IPS-18a (cell line): ENCODE measurements around the gene PTPRN2.
"Not testable (repeated sequence)": the region's sequence is repeated elsewhere in the genome, so short reads cannot be mapped to it uniquely, and the experiment has no call there.

Source experiments
- H3K27ac ChIP-seq: one replicate; pipeline ENCODE4 v1.5.1; 2013; ENCODE audit warnings: low read length
- H3K27me3 ChIP-seq: one replicate; pipeline ENCODE4 v1.6.1; 2013; ENCODE audit warnings: mild to moderate bottlenecking, low read length; ENCODE audit not compliant: control insufficient read depth, insufficient read depth
- H3K36me3 ChIP-seq: one replicate; pipeline ENCODE4 v1.6.1; 2013; ENCODE audit warnings: low read depth, low read length; ENCODE audit not compliant: control insufficient read depth
- H3K4me1 ChIP-seq: one replicate; pipeline ENCODE4 v1.6.1; 2013; ENCODE audit warnings: low read depth, low read length; ENCODE audit not compliant: control insufficient read depth
- H3K4me3 ChIP-seq: one replicate; pipeline ENCODE4 v1.5.1; 2013; ENCODE audit warnings: low read length
- H3K9ac ChIP-seq: one replicate; pipeline ENCODE4 v1.6.1; 2013; ENCODE audit warnings: mild to moderate bottlenecking, low read length, moderate library complexity
- H3K9me3 ChIP-seq: one replicate; pipeline ENCODE4 v1.6.1; 2013; ENCODE audit warnings: low read depth, low read length; ENCODE audit not compliant: control insufficient read depth

The PTPRN2 gene

GRCh38 chr7:157513682-157514081 lies 1073.9 kb downstream of the PTPRN2 start:
- Histone ChIP-seq H3K36me3 (no peaks in the 10 kb centered on the region), H3K9ac (no peak overlapping the region), H3K9me3 (no peaks in the 10 kb centered on the region), H3K27me3 (peaks cover 5% of the 10 kb centered on the region), H3K4me3 (no peak overlapping the region), H3K27ac (no peak overlapping the region), H3K4me1 (no peaks in the 10 kb centered on the region)

- Histone ChIP-seq H3K27ac (no peak overlapping the region), H3K9me3 (no peaks in the 10 kb centered on the region), H3K9ac (no peak overlapping the region), H3K4me3 (no peak overlapping the region), H3K36me3 (no peaks in the 10 kb centered on the region), H3K27me3 (peaks cover 9% of the 10 kb centered on the region), H3K4me1 (no peaks in the 10 kb centered on the region)
Observed at GRCh38 chr7:157513162-157513621, 1074.4 kb downstream of the PTPRN2 start.

GRCh38 chr7:157509226-157509625 lies 1078.4 kb downstream of the PTPRN2 start:
- H3K4me1 ChIP-seq, result no peaks in the 10 kb centered on the region
- H3K4me3 ChIP-seq, result no peak overlapping the region
- peaks cover 9% of the 10 kb centered on the region for H3K27me3 ChIP-seq
- no peak overlapping the region for H3K9ac ChIP-seq
- no peaks in the 10 kb centered on the region for H3K36me3 ChIP-seq
- no peak overlapping the region for H3K27ac ChIP-seq
- H3K9me3 ChIP-seq, result no peaks in the 10 kb centered on the region

- Histone ChIP-seq H3K27ac (no peak overlapping the region), H3K27me3 (peaks cover 8% of the 10 kb centered on the region), H3K4me1 (no peaks in the 10 kb centered on the region), H3K9me3 (no peaks in the 10 kb centered on the region), H3K4me3 (no peak overlapping the region), H3K9ac (no peak overlapping the region), H3K36me3 (no peaks in the 10 kb centered on the region)
Observed at GRCh38 chr7:157508477-157508881, 1079.1 kb downstream of the PTPRN2 start.

- H3K4me3 ChIP-seq, result no peak overlapping the region
- H3K9me3 ChIP-seq, result no peaks in the 10 kb centered on the region
- H3K27ac ChIP-seq, result no peak overlapping the region
- H3K9ac ChIP-seq, result no peak overlapping the region
- no peaks in the 10 kb centered on the region for H3K4me1 ChIP-seq
- H3K27me3 ChIP-seq, result peaks cover 13% of the 10 kb centered on the region
- no peaks in the 10 kb centered on the region for H3K36me3 ChIP-seq
Observed at GRCh38 chr7:157507987-157508386, 1079.6 kb downstream of the PTPRN2 start.

- Histone ChIP-seq H3K27me3 (peaks cover 30% of the 10 kb centered on the region), H3K27ac (no peak overlapping the region), H3K4me3 (no peak overlapping the region), H3K4me1 (no peaks in the 10 kb centered on the region), H3K36me3 (no peaks in the 10 kb centered on the region), H3K9me3 (no peaks in the 10 kb centered on the region), H3K9ac (no peak overlapping the region)
Observed at GRCh38 chr7:157506268-157506667, 1081.4 kb downstream of the PTPRN2 start.

- Histone ChIP-seq H3K27me3 (peaks cover 32% of the 10 kb centered on the region), H3K36me3 (no peaks in the 10 kb centered on the region), H3K4me1 (no peaks in the 10 kb centered on the region), H3K27ac (no peak overlapping the region), H3K9me3 (no peaks in the 10 kb centered on the region), H3K9ac (no peak overlapping the region), H3K4me3 (no peak overlapping the region)
Observed at GRCh38 chr7:157505646-157506045, 1082.0 kb downstream of the PTPRN2 start.

GRCh38 chr7:157503229-157503628 lies 1084.4 kb downstream of the PTPRN2 start:
- H3K4me3 ChIP-seq, result no peak overlapping the region
- no peaks in the 10 kb centered on the region for H3K9me3 ChIP-seq
- no peaks in the 10 kb centered on the region for H3K36me3 ChIP-seq
- H3K9ac ChIP-seq, result no peak overlapping the region
- H3K27me3 ChIP-seq, result peaks cover 42% of the 10 kb centered on the region
- H3K4me1 ChIP-seq, result no peaks in the 10 kb centered on the region
- H3K27ac ChIP-seq, result no peak overlapping the region

GRCh38 chr7:157502701-157503111 lies 1084.9 kb downstream of the PTPRN2 start:
- Histone ChIP-seq H3K9me3 (no peaks in the 10 kb centered on the region), H3K27ac (no peak overlapping the region), H3K36me3 (no peaks in the 10 kb centered on the region), H3K9ac (no peak overlapping the region), H3K4me1 (no peaks in the 10 kb centered on the region), H3K4me3 (no peak overlapping the region), H3K27me3 (peaks cover 42% of the 10 kb centered on the region)

GRCh38 chr7:157501581-157501980 lies 1086.0 kb downstream of the PTPRN2 start:
- Histone ChIP-seq H3K9ac (no peak overlapping the region), H3K27ac (no peak overlapping the region), H3K4me1 (no peaks in the 10 kb centered on the region), H3K4me3 (no peak overlapping the region), H3K9me3 (no peaks in the 10 kb centered on the region), H3K27me3 (peaks cover 42% of the 10 kb centered on the region), H3K36me3 (no peaks in the 10 kb centered on the region)

- H3K4me3 ChIP-seq, result not testable (repeated sequence)
Observed at GRCh38 chr7:157500989-157501540, 1086.6 kb downstream of the PTPRN2 start.

GRCh38 chr7:157500171-157500960 lies 1087.3 kb downstream of the PTPRN2 start:
- H3K36me3 ChIP-seq, result no peaks in the 10 kb centered on the region
- H3K4me1 ChIP-seq, result no peaks in the 10 kb centered on the region
- H3K27ac ChIP-seq, result no peak overlapping the region
- no peaks in the 10 kb centered on the region for H3K9me3 ChIP-seq
- no peak overlapping the region for H3K4me3 ChIP-seq
- H3K9ac ChIP-seq, result no peak overlapping the region
- H3K27me3 ChIP-seq, result peaks cover 42% of the 10 kb centered on the region

More at GRCh38 chr7:157500989-157501540, 1086.6 kb downstream of the PTPRN2 start:
- not testable (repeated sequence) for H3K4me1 ChIP-seq, H3K9ac ChIP-seq, H3K27ac ChIP-seq, H3K36me3 ChIP-seq, H3K9me3 ChIP-seq
- H3K27me3 ChIP-seq, result peaks cover 42% of the 10 kb centered on the region
